CD4-positive, alpha-beta T cell (primary cell): ENCODE measurements around the gene OR1J4. TPM values are rescaled to one million over a fixed set of nuclear protein-coding genes. Genes with fewer than 3 reads are reported as not detected.

ENCODE experiments used
- ATAC-seq: fragments of 200-7000 bp; cut with Tn5 transposase; one replicate; pipeline ENCODE4 v1.10.0; 2022; ENCODE audit warnings: mild to moderate bottlenecking; ENCODE audit not compliant: poor library complexity
- CTCF ChIA-PET: fragments of 350-600 bp; sonication (Branson Sonifier 250); formaldehyde crosslinking; loops from one replicate; lab custom pipeline; 2021; ENCODE audit warnings: antibody characterized with exemption, inconsistent platforms; lab: Charles Lee
- POLR2A ChIA-PET: fragments of 350-600 bp; sonication (Branson Sonifier 250); formaldehyde crosslinking; loops from one replicate; lab custom pipeline; 2021; ENCODE audit warnings: antibody characterized with exemption, inconsistent platforms; lab: Charles Lee
- DNase-seq, 14 experiments: peaks; one replicate each; pipeline ENCODE4 v3.0.0-alpha.2; 2013 to 2020; ENCODE audit warnings: mixed read lengths in 2 of 14
- H3K27ac ChIP-seq, 2 donors: one replicate each; pipeline versions ENCODE4 v1.5.1 to v1.7.0; 2013; ENCODE audit warnings: low read length in 2 of 2, low read depth in 1 of 2, mild to moderate bottlenecking in 1 of 2
- H3K27me3 ChIP-seq, 2 experiments: 1 replicate in 1 of 2; 2 replicates in 1 of 2; pipeline versions ENCODE4 v1.6.1 to v1.7.0; 2013; ENCODE audit warnings: low read length in 2 of 2, control low read depth in 1 of 2, mild to moderate bottlenecking in 1 of 2, moderate library complexity in 1 of 2; ENCODE audit not compliant: insufficient read depth in 2 of 2, control insufficient read depth in 1 of 2
- H3K36me3 ChIP-seq: one replicate; pipeline ENCODE4 v1.6.1; 2013; ENCODE audit warnings: low read length, control low read depth; ENCODE audit not compliant: insufficient read depth
- H3K4me1 ChIP-seq: one replicate; pipeline ENCODE4 v1.6.1; 2013; ENCODE audit warnings: low read length, control low read depth; ENCODE audit not compliant: insufficient read depth
- H3K4me3 ChIP-seq: one replicate; pipeline ENCODE4 v1.5.1; 2013; ENCODE audit warnings: mild to moderate bottlenecking, low read length, moderate library complexity
- H3K9me3 ChIP-seq, 2 experiments: 1 replicate in 1 of 2; 2 replicates in 1 of 2; pipeline versions ENCODE4 v1.6.1 to v1.7.0; 2013; ENCODE audit warnings: low read length in 2 of 2, mild to moderate bottlenecking in 2 of 2, control low read depth in 1 of 2, moderate library complexity in 1 of 2; ENCODE audit not compliant: control insufficient read depth in 1 of 2, insufficient read depth in 1 of 2
- H3K27ac Mint-ChIP-seq: one replicate; pipeline ENCODE4 v1.8.0; 2020; ENCODE audit warnings: mixed read lengths
- H3K27me3 Mint-ChIP-seq: one replicate; pipeline ENCODE4 v1.8.0; 2021; ENCODE audit warnings: mixed read lengths
- H3K36me3 Mint-ChIP-seq: one replicate; pipeline ENCODE4 v1.8.0; 2021; ENCODE audit warnings: low read depth, mixed read lengths
- H3K4me1 Mint-ChIP-seq: one replicate; pipeline ENCODE4 v1.8.0; 2021; ENCODE audit warnings: low read depth, mixed read lengths
- H3K4me3 Mint-ChIP-seq: one replicate; pipeline ENCODE4 v1.8.0; 2020; ENCODE audit warnings: mild to moderate bottlenecking, mixed read lengths
- H3K9me3 Mint-ChIP-seq: one replicate; pipeline ENCODE4 v1.8.0; 2020; ENCODE audit warnings: mixed read lengths
- intact Hi-C, 2 experiments: fragments of 100-400 bp; cut with DNase I in 1 of 2; cut with micrococcal nuclease in 1 of 2; formaldehyde crosslinking; loops; one replicate each; pipeline versions ENCODE4 v1.15.1 to v1.9.0; 2023 to 2025; cut with DNase I, micrococcal nuclease
- total RNA-seq, 174 experiments: library from RNA in 2 of 174; stranded (reverse) in 2 of 174; gene quantifications; one replicate each; pipeline ENCODE4 v1.2.3 and lab custom pipeline; 2021 to 2026
- TF ChIP-seq, protein P1 (sequence below): fragments of 200-600 bp; IDR thresholded peaks from one replicate; pipeline ENCODE4 v1.8.0; 2022; ENCODE audit warnings: antibody characterized with exemption, mild to moderate bottlenecking

OR1J4 gene
- total RNA-seq, 2 experiments from 2014 or later: not detected

DNA sequence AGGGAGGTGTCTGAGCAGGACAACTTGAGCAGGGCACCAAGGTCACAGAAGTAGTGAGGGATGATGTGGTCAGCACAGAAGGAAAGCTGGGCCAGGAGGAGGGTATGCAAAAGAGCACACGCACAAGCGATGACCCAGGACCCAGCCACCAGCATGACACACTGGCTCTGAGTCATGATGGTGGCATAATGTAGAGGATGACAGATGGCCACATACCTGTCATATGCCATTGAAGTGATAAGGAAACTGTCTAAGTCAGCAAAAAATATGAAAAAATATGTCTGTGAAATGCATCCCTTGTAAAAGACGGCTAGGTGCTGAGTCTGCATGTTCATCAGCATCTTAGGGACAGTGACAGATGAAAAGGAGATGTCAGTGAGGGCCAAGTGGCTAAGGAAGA is 41.6 kb upstream of the OR1J4 start:
- CTCF ChIA-PET: no interaction called here

DNA sequence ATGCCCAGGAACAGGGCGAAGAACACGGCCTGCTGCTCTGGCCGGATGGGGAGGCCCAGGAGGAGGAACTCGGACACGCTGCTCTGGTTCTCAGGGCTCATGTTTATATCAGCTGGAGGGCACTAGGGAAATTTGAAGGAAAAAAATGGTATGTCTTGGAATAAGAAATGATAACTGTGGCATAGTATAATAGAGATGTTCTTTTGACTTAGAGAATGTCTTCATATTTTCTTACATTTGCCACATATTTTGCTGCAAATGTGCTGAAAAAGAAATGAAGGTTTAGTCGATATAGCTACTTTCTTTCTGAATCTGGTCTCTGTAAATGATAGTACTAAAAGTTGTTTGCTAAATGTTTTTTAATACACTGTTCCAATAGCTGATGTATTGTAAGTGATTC is 41.1 kb upstream of the OR1J4 start, which contains the start of gene OR1J1:
Gene OR1J1 (minus strand): TSS at position 101 of the 400 bp plus-strand sequence. CDS start 0 bp downstream, at position 101.
- DNase-seq: no peak
- POLR2A ChIA-PET: no interaction called here

More for the DNA sequence above, 41.6 kb upstream of the OR1J4 start:
- H3K4me1 Mint-ChIP-seq: no peaks in the 10 kb centered on the region
- TF ChIP-seq, protein P1, sequence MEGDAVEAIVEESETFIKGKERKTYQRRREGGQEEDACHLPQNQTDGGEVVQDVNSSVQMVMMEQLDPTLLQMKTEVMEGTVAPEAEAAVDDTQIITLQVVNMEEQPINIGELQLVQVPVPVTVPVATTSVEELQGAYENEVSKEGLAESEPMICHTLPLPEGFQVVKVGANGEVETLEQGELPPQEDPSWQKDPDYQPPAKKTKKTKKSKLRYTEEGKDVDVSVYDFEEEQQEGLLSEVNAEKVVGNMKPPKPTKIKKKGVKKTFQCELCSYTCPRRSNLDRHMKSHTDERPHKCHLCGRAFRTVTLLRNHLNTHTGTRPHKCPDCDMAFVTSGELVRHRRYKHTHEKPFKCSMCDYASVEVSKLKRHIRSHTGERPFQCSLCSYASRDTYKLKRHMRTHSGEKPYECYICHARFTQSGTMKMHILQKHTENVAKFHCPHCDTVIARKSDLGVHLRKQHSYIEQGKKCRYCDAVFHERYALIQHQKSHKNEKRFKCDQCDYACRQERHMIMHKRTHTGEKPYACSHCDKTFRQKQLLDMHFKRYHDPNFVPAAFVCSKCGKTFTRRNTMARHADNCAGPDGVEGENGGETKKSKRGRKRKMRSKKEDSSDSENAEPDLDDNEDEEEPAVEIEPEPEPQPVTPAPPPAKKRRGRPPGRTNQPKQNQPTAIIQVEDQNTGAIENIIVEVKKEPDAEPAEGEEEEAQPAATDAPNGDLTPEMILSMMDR: no peak
- ATAC-seq: no peak
- H3K36me3 ChIP-seq: no peaks in the 10 kb centered on the region
- no peak overlapping the region for H3K4me3 ChIP-seq
- H3K27me3 Mint-ChIP-seq: peaks cover 34% of the 10 kb centered on the region
- no peak overlapping the region for H3K27ac Mint-ChIP-seq
- no peaks in the 10 kb centered on the region for H3K36me3 Mint-ChIP-seq
- DNase-seq: no peak
- no peak overlapping the region for H3K4me3 Mint-ChIP-seq
- intact Hi-C loops: no loop called here
- H3K4me1 ChIP-seq: no peaks in the 10 kb centered on the region
- H3K9me3 Mint-ChIP-seq: no peaks in the 10 kb centered on the region
- H3K9me3 ChIP-seq: no peaks in the 10 kb centered on the region
- no peak overlapping the region for H3K27ac ChIP-seq
- POLR2A ChIA-PET: no interaction called here
- peaks cover under 1 to 3% of the 10 kb centered on the region in 2 experiments for H3K27me3 ChIP-seq

DNA sequence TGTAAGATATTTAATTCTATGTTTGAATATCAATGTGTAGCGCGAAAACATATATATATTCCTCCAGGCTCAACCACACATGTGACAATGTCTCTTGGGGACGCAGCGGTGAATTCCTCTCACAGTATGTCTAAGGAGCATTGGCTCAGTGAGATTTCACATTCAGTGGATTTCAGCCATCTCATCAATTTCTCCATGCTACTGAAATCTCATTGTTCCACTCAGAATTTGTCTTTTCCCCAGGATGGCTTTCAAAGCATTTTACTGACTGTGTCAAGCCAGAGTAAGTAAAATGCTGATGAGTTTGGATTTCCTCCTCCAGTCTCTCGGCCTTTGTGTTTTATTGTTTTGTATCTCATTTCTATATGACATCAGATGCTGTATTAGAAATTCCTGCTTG is 39.9 kb upstream of the OR1J4 start:
- no peaks in the 10 kb centered on the region for H3K36me3 Mint-ChIP-seq
- ATAC-seq (no peak), DNase-seq (no peak)
- H3K27me3 Mint-ChIP-seq: peaks cover 34% of the 10 kb centered on the region
- no peak overlapping the region for H3K27ac Mint-ChIP-seq
- no peaks in the 10 kb centered on the region for H3K4me1 Mint-ChIP-seq
- Histone ChIP-seq H3K4me1 (no peaks in the 10 kb centered on the region), H3K27me3 (peaks cover 0 to 3% of the 10 kb centered on the region in 2 experiments), H3K4me3 (no peak overlapping the region), H3K9me3 (no peaks in the 10 kb centered on the region), H3K27ac (no peak overlapping the region), H3K36me3 (no peaks in the 10 kb centered on the region)
- ChIA-PET POLR2A (no interaction called here), CTCF (interaction anchor here (1.4 kb wide), 1 partner anchor 20 kb away, joined by 4 read pairs; no protein-coding TSS in a partner anchor)
- TF ChIP-seq, protein P1: no peak
- intact Hi-C loops: no loop called here
- H3K9me3 Mint-ChIP-seq: no peaks in the 10 kb centered on the region
- H3K4me3 Mint-ChIP-seq: no peak overlapping the region

More for the DNA sequence above, 41.1 kb upstream of the OR1J4 start, which contains the start of gene OR1J1:
- H3K36me3 Mint-ChIP-seq: no peaks in the 10 kb centered on the region
- Histone ChIP-seq H3K4me1 (no peaks in the 10 kb centered on the region), H3K27ac (no peak within 1 kb of the TSS), H3K27me3 (peaks cover 0 to 3% of the 10 kb centered on the region in 2 experiments), H3K4me3 (no peak within 1 kb of the TSS), H3K9me3 (no peaks in the 10 kb centered on the region), H3K36me3 (no peaks in the 10 kb centered on the region)
- CTCF ChIA-PET: no interaction called here
- ATAC-seq: no peak
- no peaks in the 10 kb centered on the region for H3K4me1 Mint-ChIP-seq
- H3K4me3 Mint-ChIP-seq: no peak within 1 kb of the TSS
- H3K27ac Mint-ChIP-seq: no peak within 1 kb of the TSS
- no peaks in the 10 kb centered on the region for H3K9me3 Mint-ChIP-seq
- H3K27me3 Mint-ChIP-seq: peaks cover 34% of the 10 kb centered on the region
- TF ChIP-seq, protein P1: no peak
- intact Hi-C loops: no loop called here
